Measurements from ENCODE around the gene ZFPL1. TPM values are rescaled to one million over a fixed set of nuclear protein-coding genes. Genes with fewer than 3 reads are reported as not detected.

The ZFPL1 gene
- total and polyA plus RNA-seq, 3 donors from 2014 or later, result 52.7 to 70.6 (median 57.2) TPM

- intact Hi-C loops (cut with DNase I; ENCODE audit: low total_unique reads), result no loop called here
- Histone ChIP-seq H3K36me3 (ENCODE audit: low read depth, missing control alignments) (no peaks in the 10 kb centered on the region), H3K9me3 (no peaks in the 10 kb centered on the region), H3K4me3 (no peak overlapping the region), H3K27ac (no peak overlapping the region), H3K27me3 (no peaks in the 10 kb centered on the region), H3K4me1 (no peaks in the 10 kb centered on the region)
- TF ChIP-seq POLR2A (IDR thresholded peaks at IDR 0.05), result no peak
- TF ChIP-seq CTCF (IDR thresholded peaks at IDR 0.05), result no peak
- no peak for DNase-seq
- 55 to 57% methylated on average over 8 of the region's 8 CpGs for WGBS, 2 donors
These were observed 30.1 kb upstream of the ZFPL1 start for GRCh38 chr11:65053827-65054508.

- Histone ChIP-seq H3K27me3 (no peaks in the 10 kb centered on the region), H3K4me3 (no peak overlapping the region), H3K27ac (no peak overlapping the region), H3K4me1 (no peaks in the 10 kb centered on the region), H3K9me3 (no peaks in the 10 kb centered on the region), H3K36me3 (ENCODE audit: low read depth, missing control alignments) (no peaks in the 10 kb centered on the region)
- intact Hi-C loops (cut with DNase I; ENCODE audit: low total_unique reads), result no loop called here
- TF ChIP-seq CTCF (IDR thresholded peaks at IDR 0.05) (no peak), POLR2A (IDR thresholded peaks at IDR 0.05) (no peak)
- DNase-seq, result no peak
- 89 to 95% methylated on average over 1 of the region's 1 CpG for WGBS, 2 donors
These were observed 28.5 kb upstream of the ZFPL1 start for GRCh38 chr11:65055538-65055937.

GRCh38 chr11:65056999-65057398 lies 27.0 kb upstream of the ZFPL1 start:
- intact Hi-C loops (cut with DNase I; ENCODE audit: low total_unique reads), result no loop called here
- TF ChIP-seq POLR2A (IDR thresholded peaks at IDR 0.05), result no peak
- TF ChIP-seq CTCF (IDR thresholded peaks at IDR 0.05), result no peak
- no peaks in the 10 kb centered on the region for H3K36me3 ChIP-seq (ENCODE audit: low read depth, missing control alignments)
- no peaks in the 10 kb centered on the region for H3K4me1 ChIP-seq
- H3K4me3 ChIP-seq, result no peak overlapping the region
- no peak for DNase-seq
- WGBS, 2 donors, result 93 to 94% methylated on average over 6 of the region's 6 CpGs
- no peak overlapping the region for H3K27ac ChIP-seq
- H3K9me3 ChIP-seq, result no peaks in the 10 kb centered on the region
- no peaks in the 10 kb centered on the region for H3K27me3 ChIP-seq

GRCh38 chr11:65057526-65057925 lies 26.5 kb upstream of the ZFPL1 start:
- WGBS, 2 donors, result 94 to 100% methylated on average over 4 to 7 of the region's 7 CpGs
- no peaks in the 10 kb centered on the region for H3K9me3 ChIP-seq
- no peaks in the 10 kb centered on the region for H3K36me3 ChIP-seq (ENCODE audit: low read depth, missing control alignments)
- no peak overlapping the region for H3K4me3 ChIP-seq
- H3K27ac ChIP-seq, result no peak overlapping the region
- no peak for DNase-seq
- H3K27me3 ChIP-seq, result no peaks in the 10 kb centered on the region
- intact Hi-C loops (cut with DNase I; ENCODE audit: low total_unique reads), result no loop called here
- TF ChIP-seq CTCF (IDR thresholded peaks at IDR 0.05) (no peak), POLR2A (IDR thresholded peaks at IDR 0.05) (no peak)
- no peaks in the 10 kb centered on the region for H3K4me1 ChIP-seq

GRCh38 chr11:65058012-65058411 lies 26.0 kb upstream of the ZFPL1 start:
- Histone ChIP-seq H3K36me3 (ENCODE audit: low read depth, missing control alignments) (no peaks in the 10 kb centered on the region), H3K4me1 (no peaks in the 10 kb centered on the region), H3K9me3 (no peaks in the 10 kb centered on the region), H3K4me3 (no peak overlapping the region), H3K27me3 (no peaks in the 10 kb centered on the region), H3K27ac (no peak overlapping the region)
- no peak for TF ChIP-seq POLR2A (IDR thresholded peaks at IDR 0.05)
- TF ChIP-seq CTCF (IDR thresholded peaks at IDR 0.05), result no peak
- intact Hi-C loops (cut with DNase I; ENCODE audit: low total_unique reads), result no loop called here
- 67 to 87% methylated on average over 1 to 13 of the region's 13 CpGs for WGBS, 2 donors
- no peak for DNase-seq
